OCI-LY7 (cell line): Measurements from ENCODE around the gene YIPF1. TPM values are rescaled to one million over a fixed set of nuclear protein-coding genes. Genes with fewer than 3 reads are reported as not detected.

Source experiments
- BruUV-seq: library from RNA; stranded (reverse); fragments of 400-500 nt; replicated peaks from 2 replicates; lab custom pipeline; 2021; lab: Mats Ljungman, UMichigan
- CTCF ChIA-PET: fragments of 300-600 bp; sonication (Branson Sonifier 250); formaldehyde crosslinking; loops from one replicate; lab custom pipeline; 2022; ENCODE audit warnings: antibody characterized with exemption; ENCODE audit not compliant: unreplicated experiment; lab: Charles Lee
- POLR2A ChIA-PET: fragments of 300-600 bp; sonication (Branson Sonifier 250); formaldehyde crosslinking; loops from one replicate; lab custom pipeline; 2022; ENCODE audit warnings: antibody characterized with exemption; lab: Charles Lee
- DNase-seq: peaks from one replicate; pipeline ENCODE4 v3.0.0-alpha.2; 2015; ENCODE audit warnings: low spot score
- H2AFZ ChIP-seq: fragments of 200-600 bp; sonication (generic), shearing (Covaris generic); 2 replicates; pipeline ENCODE4 v1.6.1; 2014; ENCODE audit warnings: mild to moderate bottlenecking, antibody characterized with exemption, low read length, moderate library complexity
- H3K27ac ChIP-seq: fragments of 200-600 bp; sonication (generic); 2 replicates; pipeline ENCODE4 v1.5.1; 2014; ENCODE audit warnings: mixed run types, low read depth, mild to moderate bottlenecking, moderate library complexity, low read length, inconsistent platforms; ENCODE audit not compliant: poor library complexity, severe bottlenecking
- H3K36me3 ChIP-seq: fragments of 200-600 bp; sonication (generic); 2 replicates; pipeline ENCODE4 v1.6.1; 2014; ENCODE audit warnings: mild to moderate bottlenecking, antibody characterized with exemption, low read length, moderate library complexity, mixed read lengths; ENCODE audit not compliant: insufficient read depth
- H3K4me1 ChIP-seq: fragments of 200-600 bp; sonication (generic); 2 replicates; pipeline ENCODE4 v1.5.1; 2014; ENCODE audit warnings: mild to moderate bottlenecking, low read length; ENCODE audit not compliant: insufficient read depth, poor library complexity, severe bottlenecking
- H3K4me2 ChIP-seq: fragments of 200-600 bp; sonication (generic); 2 replicates; pipeline ENCODE4 v1.6.1; 2014; ENCODE audit warnings: mild to moderate bottlenecking, low read length
- H3K4me3 ChIP-seq: fragments of 200-600 bp; sonication (generic); 2 replicates; pipeline ENCODE4 v1.5.1; 2014; ENCODE audit warnings: mild to moderate bottlenecking, low read depth, low read length; ENCODE audit not compliant: poor library complexity, severe bottlenecking
- H3K79me2 ChIP-seq: fragments of 200-600 bp; sonication (generic); 2 replicates; pipeline ENCODE4 v1.6.1; 2016; ENCODE audit warnings: low read depth, mild to moderate bottlenecking, low read length, moderate library complexity, mixed read lengths; ENCODE audit not compliant: insufficient read depth
- H3K9me2 ChIP-seq: fragments of 200-600 bp; sonication (generic); 2 replicates; pipeline ENCODE4 v1.6.1; 2016; ENCODE audit warnings: mild to moderate bottlenecking, low read length, mixed read lengths; ENCODE audit not compliant: insufficient read depth
- H3K9me3 ChIP-seq: fragments of 200-600 bp; sonication (generic); 2 replicates; pipeline ENCODE4 v1.6.1; 2014; ENCODE audit warnings: mild to moderate bottlenecking, mixed run types, low read length, mixed read lengths
- H4K20me1 ChIP-seq: fragments of 200-600 bp; sonication (generic); 2 replicates; pipeline ENCODE4 v1.6.1; 2014; ENCODE audit warnings: mild to moderate bottlenecking, antibody characterized with exemption, low read length, moderate library complexity, mixed read lengths; ENCODE audit not compliant: insufficient read depth
- EZH2phosphoT487 ChIP-seq: fragments of 200-600 bp; sonication (generic); IDR thresholded peaks from 2 replicates; pipeline ENCODE4 v1.6.1; 2018; ENCODE audit warnings: low read depth, borderline replicate concordance, mild to moderate bottlenecking, mixed run types, antibody characterized with exemption, low read length, moderate library complexity, mixed read lengths
- intact Hi-C: fragments of 100-400 bp; cut with micrococcal nuclease; formaldehyde crosslinking; loops from one replicate; pipeline ENCODE4 v1.10.0; 2022; ENCODE audit not compliant: unreplicated experiment
- total RNA-seq, 2 experiments: library from RNA; depleted of rRNA in 1 of 2; stranded (reverse); fragments of >200 nt in 1 of 2; shearing (Covaris generic) in 1 of 2; gene quantifications; 2 replicates each; pipeline ENCODE4 v1.2.3, GENCODE V29; 2014 to 2022
- TF ChIP-seq, protein P1 (sequence below): fragments of 200-600 bp; sonication (generic); conservative IDR thresholded peaks from 2 replicates; pipeline ENCODE4 v1.5.1; 2014; ENCODE audit warnings: mild to moderate bottlenecking, antibody characterized with exemption, low read length, moderate library complexity, mixed read lengths

YIPF1 gene
- total RNA-seq, 2 experiments from 2014 or later: 15.0 to 16.7 TPM

DNA sequence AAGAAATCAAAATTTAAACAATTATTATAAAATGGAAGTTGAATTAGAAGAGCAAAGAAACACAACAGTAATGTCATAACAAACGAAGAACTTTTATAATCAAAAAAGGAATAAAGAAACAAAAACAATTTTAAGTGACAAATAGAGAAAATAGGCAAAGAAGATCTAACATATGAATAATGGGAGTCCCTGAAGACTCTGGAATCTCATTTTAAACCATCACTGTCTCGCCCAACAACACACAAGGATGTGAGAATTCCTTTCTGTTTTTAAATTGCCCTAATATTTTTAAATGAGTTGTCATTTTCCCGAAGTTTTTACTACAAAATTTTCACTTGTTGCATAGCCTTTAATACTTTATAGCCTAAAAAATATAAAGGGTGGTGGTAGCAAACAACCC, 47.2 kb downstream of the YIPF1 start:
- peaks cover 4% of the 10 kb centered on the region; the same call in 1 of the 2 replicates for H3K36me3 ChIP-seq
- no peak overlapping the region for H3K4me2 ChIP-seq
- DNase-seq: no peak
- H3K9me3 ChIP-seq: peaks cover 5% of the 10 kb centered on the region; the same call in 1 of the 2 replicates
- CTCF ChIA-PET: no interaction called here
- H4K20me1 ChIP-seq: no peaks in the 10 kb centered on the region
- BruUV-seq: no TSS peak
- no peaks in the 10 kb centered on the region for H3K9me2 ChIP-seq
- no peak overlapping the region for H3K27ac ChIP-seq
- intact Hi-C loops: no loop called here
- H3K4me1 ChIP-seq: peaks cover 6% of the 10 kb centered on the region
- H3K4me3 ChIP-seq: no peak overlapping the region
- H2AFZ ChIP-seq: no peak overlapping the region
- TF ChIP-seq EZH2phosphoT487: no peak
- TF ChIP-seq, protein P1, sequence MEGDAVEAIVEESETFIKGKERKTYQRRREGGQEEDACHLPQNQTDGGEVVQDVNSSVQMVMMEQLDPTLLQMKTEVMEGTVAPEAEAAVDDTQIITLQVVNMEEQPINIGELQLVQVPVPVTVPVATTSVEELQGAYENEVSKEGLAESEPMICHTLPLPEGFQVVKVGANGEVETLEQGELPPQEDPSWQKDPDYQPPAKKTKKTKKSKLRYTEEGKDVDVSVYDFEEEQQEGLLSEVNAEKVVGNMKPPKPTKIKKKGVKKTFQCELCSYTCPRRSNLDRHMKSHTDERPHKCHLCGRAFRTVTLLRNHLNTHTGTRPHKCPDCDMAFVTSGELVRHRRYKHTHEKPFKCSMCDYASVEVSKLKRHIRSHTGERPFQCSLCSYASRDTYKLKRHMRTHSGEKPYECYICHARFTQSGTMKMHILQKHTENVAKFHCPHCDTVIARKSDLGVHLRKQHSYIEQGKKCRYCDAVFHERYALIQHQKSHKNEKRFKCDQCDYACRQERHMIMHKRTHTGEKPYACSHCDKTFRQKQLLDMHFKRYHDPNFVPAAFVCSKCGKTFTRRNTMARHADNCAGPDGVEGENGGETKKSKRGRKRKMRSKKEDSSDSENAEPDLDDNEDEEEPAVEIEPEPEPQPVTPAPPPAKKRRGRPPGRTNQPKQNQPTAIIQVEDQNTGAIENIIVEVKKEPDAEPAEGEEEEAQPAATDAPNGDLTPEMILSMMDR: no peak
- POLR2A ChIA-PET: no interaction called here
- H3K79me2 ChIP-seq: peaks cover 7% of the 10 kb centered on the region

DNA sequence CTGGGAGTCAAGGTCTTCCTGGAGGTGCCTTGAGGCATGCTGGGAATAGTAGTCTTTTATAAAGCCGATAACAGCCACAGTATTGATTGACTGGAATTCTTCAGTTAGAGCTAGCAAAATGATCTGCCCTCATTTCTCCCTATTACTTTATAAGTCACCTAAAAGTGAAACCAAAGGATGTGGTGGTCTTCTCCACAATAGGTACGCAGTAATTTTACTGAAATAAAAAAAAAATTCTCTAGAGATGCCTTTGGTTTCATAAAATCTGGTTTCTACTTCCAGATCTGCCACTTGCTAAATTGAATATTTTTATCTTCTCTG, 51.0 kb downstream of the YIPF1 start:
- Histone ChIP-seq H3K4me2 (peak overlapping the region; percentile 89), H4K20me1 (peaks cover 17% of the 10 kb centered on the region), H3K79me2 (peaks cover 44% of the 10 kb centered on the region), H3K4me3 (peak overlapping the region; percentile 83), H3K9me2 (no peaks in the 10 kb centered on the region), H2AFZ (peak overlapping the region; percentile 95), H3K36me3 (peaks cover 30% of the 10 kb centered on the region), H3K4me1 (peaks cover 31% of the 10 kb centered on the region), H3K9me3 (peaks cover 14% of the 10 kb centered on the region; the same call in 1 of the 2 replicates), H3K27ac (peak overlapping the region; percentile 83)
- no peak for DNase-seq
- TF ChIP-seq, protein P1: no peak
- no peak for TF ChIP-seq EZH2phosphoT487
- CTCF ChIA-PET: no interaction called here
- no TSS peak for BruUV-seq
- POLR2A ChIA-PET: interaction anchor here (1.0 kb wide), 1 partner anchor 22 kb away, joined by 3 read pairs; no protein-coding TSS in a partner anchor
- intact Hi-C loops: loop anchor here (1.0 to 10.0 kb wide), 3 partner anchors 108 to 1784 kb away; partner anchors contain the start of genes BTF3L4, LRRC42, TCEANC2 and TMEM59

DNA sequence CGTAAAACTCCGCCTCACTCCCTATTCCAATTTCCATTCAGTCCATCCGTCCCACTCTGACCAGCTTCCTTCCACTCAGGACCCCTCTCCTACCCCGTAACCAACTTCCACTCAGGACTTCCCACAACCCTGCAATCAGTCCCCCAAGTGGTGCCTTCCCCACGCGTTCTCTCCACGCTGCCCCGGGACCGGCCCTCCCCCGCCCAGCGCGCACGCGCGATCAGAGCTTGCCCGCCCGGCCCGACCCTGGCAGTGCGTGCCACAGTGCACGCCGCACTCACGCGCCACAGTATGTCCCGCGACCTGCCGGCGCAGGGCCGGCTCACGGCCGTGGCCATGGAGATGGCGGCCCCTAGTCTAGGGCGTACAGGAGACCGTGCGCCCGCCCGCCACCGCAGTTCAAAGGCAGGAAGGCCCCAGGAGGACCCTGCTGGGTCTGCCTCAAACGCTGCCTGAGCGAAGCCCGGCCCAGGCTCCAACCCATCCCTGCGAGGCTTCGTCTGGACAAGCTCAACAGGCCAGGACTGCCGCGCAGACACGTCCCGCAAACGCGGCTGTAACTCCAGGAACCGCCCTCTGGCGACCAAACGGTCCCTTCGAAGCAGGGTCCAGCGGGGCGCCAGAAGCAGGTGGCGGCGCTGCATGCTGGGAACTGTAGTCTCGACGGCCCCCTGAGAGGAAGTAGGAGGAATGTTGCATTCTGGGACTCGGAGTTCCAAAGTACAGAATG, 51.5 kb downstream of the YIPF1 start, which contains the start of gene NDC1:
TSS of gene NDC1 (minus strand) at position 373 of the 730 bp plus-strand sequence. CDS start at position 338, 35 bp downstream.
- ChIA-PET CTCF (interaction anchor here (0.6 kb wide), 1 partner anchor 587 kb away, joined by 3 read pairs; no protein-coding TSS in a partner anchor), POLR2A (interaction anchor here (1.0 to 4.4 kb wide), 4 partner anchors 12 to 108 kb away, joined by 3 to 23 read pairs (median 4); partner anchors contain the start of genes IFT25 and LRRC42)
- peak; percentile 96 for DNase-seq
- no TSS peak for BruUV-seq
- peaks cover 17% of the 10 kb centered on the region for H4K20me1 ChIP-seq
- TF ChIP-seq, protein P1: peak; percentile 23; the same call in 1 of the 2 replicates
- TF ChIP-seq EZH2phosphoT487: no peak
- H3K36me3 ChIP-seq: peaks cover 36% of the 10 kb centered on the region
- no peaks in the 10 kb centered on the region for H3K9me2 ChIP-seq
- H3K9me3 ChIP-seq: peaks cover 17% of the 10 kb centered on the region; the same call in 1 of the 2 replicates
- H3K4me3 ChIP-seq: peak within 1 kb of the TSS; percentile 83
- H3K79me2 ChIP-seq: peaks cover 50% of the 10 kb centered on the region
- H2AFZ ChIP-seq: peak within 1 kb of the TSS; percentile 95
- peak within 1 kb of the TSS; percentile 83 for H3K27ac ChIP-seq
- peak within 1 kb of the TSS; percentile 89 for H3K4me2 ChIP-seq
- intact Hi-C loops: loop anchor here (1.0 to 10.0 kb wide), 3 partner anchors 108 to 1783 kb away; partner anchors contain the start of genes BTF3L4, LRRC42, TCEANC2 and TMEM59
- H3K4me1 ChIP-seq: peaks cover 32% of the 10 kb centered on the region
